NCI-H1105 (cell line): Measurements from ENCODE around the gene NR2E3.

Experiments
- DNase-seq: peaks from one replicate; lab custom pipeline; 2025; lab: John Stamatoyannopoulos, UW

NR2E3 gene

DNA sequence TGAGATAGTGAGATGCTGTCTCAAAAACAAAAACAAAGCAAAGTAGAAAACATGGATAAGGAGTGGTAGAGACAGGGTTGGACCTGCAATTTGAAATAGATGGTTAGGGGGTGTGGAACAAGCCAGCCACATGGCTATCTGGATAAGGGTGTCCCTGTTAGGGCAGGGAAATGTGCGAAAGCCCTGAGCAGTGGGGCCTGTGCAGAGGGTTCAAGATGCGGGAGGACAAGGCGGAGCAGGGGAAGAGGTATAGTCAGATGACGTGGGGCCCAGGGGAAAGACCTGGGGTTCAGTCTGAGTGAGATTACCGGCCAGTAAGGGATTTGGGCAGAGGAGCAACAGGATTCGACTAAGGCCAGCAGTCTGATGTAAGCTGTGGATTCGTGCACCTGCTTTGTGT lies 18.4 kb upstream of the NR2E3 start:
- DNase-seq, result no peak

- no peak for DNase-seq
Observed at GRCh38 chr15:71792521-71792920, 17.8 kb upstream of the NR2E3 start.

- no peak for DNase-seq
Observed at GRCh38 chr15:71798641-71799040, 11.7 kb upstream of the NR2E3 start.

DNA sequence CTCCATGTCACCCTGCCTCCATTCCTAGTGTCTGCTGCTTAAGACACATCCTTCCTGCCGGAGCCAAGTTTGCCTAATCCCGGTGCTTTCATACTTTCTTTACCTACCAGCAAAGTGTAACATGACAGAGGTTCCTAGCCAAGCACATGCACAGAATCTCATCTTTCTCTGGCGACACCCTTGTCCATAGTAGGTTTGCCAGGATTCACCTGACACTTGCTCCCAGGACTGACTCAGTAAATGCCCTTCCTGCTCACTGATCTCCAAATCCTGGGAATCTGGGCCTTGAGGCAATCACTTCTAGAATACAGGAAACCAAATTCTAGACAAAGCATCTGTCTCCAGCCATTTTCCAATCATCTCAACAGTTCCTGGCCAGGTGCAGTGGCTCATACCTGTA lies 10.2 kb upstream of the NR2E3 start:
- DNase-seq, result no peak

GRCh38 chr15:71800835-71801745 lies 9.3 kb upstream of the NR2E3 start:
- peak; percentile 53 for DNase-seq

GRCh38 chr15:71801935-71802655 lies 8.3 kb upstream of the NR2E3 start:
- DNase-seq, result no peak

- DNase-seq, result no peak
Observed at GRCh38 chr15:71802770-71803169, 7.6 kb upstream of the NR2E3 start.

DNA sequence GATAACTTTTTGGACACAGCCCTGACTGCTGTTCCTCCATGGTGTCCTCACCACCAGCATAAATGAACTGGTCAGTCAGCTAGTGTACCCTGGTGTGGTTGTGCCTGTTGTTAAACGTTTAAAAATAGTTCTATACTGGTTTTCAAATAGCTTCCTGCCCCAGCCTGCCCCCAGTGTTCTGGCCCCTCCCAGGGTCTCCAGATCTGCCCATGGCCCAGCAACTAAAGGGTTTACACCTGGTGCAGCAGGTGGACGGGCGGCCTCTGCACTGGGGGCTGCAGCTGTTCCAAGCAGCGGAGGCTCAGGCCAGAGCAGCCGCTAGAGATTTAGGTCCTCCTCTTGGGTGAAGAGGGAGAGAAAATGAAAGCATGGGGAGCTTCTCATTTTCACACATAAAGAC lies 6.1 kb upstream of the NR2E3 start:
- DNase-seq, result no peak

GRCh38 chr15:71804695-71805470 lies 5.5 kb upstream of the NR2E3 start:
- DNase-seq, result no peak

DNA sequence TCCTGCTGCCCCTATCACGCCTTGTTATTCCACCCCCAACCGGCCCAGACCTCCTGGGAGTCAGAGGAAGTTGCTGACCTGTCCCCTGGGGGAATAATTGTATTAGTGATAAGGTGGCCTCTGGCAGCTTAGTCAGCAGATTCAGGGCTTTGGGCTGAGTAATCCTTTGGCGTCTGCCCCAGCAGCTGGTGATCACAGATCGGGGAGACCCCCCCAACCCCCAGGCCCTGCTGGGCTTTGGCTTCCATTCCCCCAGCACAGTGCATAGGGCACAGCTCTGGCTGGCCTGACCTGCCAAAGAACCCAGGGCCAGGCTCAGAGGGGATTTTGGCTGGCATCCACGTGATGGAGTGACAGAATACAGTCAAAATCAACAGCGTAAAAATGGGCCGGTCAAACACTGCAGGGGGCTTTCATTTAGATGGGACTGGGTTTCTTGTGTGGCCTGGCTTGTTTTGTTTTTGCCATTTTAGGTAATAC lies 3.9 kb upstream of the NR2E3 start:
- no peak for DNase-seq

GRCh38 chr15:71807125-71807629 lies 3.2 kb upstream of the NR2E3 start:
- no peak for DNase-seq

DNA sequence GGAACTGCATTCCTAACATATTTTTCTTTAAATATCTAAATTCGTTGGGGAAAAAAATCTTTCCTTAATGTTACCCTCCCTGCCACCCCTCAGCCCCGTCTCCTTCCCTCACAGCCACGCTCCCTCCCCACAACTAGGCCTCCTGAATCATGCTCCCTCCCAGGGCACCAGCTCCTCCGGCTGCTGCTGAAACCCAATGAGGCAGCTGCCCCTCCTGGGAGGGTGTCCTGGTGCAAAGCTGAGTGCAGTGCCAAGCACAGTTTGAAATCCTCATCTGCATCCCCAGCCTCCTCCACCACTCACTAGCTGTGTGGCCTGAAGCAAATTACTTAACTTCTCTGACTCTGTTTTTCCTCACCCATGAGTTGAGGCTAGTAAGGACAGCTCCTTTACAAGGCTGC lies 2.7 kb upstream of the NR2E3 start:
- no peak for DNase-seq

- no peak for DNase-seq
Observed at GRCh38 chr15:71808311-71809020, 1.9 kb upstream of the NR2E3 start.

DNA sequence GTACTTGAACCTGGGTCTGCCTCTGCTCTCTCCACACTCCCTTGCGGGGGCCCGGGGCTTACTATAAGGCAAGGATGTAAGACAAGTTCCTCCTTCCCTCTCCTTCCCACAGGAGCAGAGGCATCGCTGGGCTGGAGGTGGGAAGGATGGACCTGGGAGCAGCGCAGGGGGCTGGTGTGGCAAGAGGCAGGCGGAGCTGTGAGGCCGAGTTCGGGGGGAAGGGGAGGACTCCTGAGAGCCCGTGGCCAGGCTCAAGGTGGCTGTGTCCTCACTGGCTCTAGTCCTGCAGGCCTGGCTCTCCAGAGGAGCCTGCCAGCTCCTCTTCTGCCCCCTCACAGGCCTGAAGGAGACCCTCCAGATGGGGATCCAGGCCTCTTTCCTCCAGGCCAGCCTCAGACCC lies 1.0 kb upstream of the NR2E3 start:
- no peak for DNase-seq

DNA sequence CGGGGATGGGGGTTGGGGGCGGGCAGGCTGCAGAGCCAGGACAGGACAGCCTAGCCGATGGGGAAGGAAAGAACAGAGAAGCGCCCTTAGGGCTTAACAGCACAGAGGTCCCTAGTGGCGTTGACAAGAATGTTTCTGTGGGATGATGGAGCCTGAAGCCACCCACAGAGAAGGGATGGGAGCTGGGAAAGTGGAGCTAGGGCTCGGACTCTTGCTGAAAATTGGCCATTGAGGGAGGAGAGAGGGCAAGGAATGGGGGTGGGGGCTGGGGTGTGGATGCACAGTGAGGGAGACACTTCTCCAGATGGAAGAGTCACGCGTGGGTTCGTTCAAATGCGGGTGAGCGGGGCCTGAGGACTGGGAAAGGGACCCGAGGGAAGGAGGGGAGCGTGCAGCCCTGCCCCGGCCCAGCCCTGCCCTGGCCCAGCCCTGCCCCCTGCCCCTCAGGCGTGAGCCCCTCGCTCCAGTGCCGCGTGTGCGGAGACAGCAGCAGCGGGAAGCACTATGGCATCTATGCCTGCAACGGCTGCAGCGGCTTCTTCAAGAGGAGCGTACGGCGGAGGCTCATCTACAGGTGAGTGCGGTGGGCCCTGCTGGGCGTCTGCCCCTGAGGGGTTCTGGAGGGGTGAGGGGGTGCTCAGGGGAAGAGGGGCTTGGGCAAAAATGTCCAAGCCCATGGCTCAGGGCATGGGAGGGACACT lies 832 bp downstream of the NR2E3 start:
- no peak for DNase-seq

DNA sequence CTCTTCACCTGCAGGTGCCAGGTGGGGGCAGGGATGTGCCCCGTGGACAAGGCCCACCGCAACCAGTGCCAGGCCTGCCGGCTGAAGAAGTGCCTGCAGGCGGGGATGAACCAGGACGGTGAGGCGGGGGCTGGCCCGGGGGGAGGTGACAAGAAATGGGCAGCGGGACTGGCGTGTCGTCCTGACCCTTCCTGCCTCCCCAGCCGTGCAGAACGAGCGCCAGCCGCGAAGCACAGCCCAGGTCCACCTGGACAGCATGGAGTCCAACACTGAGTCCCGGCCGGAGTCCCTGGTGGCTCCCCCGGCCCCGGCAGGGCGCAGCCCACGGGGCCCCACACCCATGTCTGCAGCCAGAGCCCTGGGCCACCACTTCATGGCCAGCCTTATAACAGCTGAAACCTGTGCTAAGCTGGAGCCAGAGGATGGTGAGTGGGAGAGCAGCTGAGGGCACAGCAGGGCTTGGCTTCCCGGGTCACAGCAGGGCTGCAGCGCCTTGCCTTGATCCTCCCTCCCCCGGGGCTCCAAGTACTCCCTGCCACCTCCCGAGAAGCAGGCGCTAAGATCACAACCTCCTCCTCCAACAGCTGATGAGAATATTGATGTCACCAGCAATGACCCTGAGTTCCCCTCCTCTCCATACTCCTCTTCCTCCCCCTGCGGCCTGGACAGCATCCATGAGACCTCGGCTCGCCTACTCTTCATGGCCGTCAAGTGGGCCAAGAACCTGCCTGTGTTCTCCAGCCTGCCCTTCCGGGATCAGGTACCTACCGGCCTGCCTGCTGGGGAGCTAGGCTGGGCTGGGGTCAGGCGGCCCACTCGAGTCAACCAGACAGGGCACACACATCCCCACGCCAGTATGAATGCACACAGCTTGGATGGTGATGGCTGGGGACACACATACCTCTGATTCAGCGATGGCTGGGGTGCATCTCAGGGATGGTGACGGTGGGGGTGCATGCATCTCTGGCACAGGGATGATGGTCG lies 1.7 kb downstream of the NR2E3 start:
- DNase-seq, result no peak

DNA sequence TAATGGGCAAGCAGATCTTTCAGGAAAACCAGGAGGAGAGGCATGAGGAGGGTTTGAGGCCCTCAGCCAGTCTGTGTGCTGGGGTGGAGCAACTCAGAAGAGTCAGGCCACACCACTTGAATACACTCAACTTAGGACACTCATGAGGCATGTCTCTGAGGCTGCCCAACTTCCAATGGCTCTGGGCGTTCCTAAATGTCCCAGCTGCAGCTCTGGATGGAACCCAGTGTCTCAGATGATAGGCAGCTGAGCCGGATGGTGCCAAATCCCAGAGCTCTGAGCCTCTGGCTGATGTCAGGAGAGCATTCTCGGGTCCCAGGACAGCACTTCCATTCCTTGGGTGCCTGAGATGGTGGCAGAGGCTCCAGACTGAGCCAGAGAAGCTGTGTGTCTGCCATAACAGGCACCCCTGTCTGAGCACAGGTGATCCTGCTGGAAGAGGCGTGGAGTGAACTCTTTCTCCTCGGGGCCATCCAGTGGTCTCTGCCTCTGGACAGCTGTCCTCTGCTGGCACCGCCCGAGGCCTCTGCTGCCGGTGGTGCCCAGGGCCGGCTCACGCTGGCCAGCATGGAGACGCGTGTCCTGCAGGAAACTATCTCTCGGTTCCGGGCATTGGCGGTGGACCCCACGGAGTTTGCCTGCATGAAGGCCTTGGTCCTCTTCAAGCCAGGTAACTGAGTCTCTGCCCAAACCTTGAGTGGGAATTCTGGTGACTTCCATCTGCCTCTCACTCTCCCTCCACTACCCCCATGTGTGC lies 2.8 kb downstream of the NR2E3 start:
- DNase-seq, result no peak

DNA sequence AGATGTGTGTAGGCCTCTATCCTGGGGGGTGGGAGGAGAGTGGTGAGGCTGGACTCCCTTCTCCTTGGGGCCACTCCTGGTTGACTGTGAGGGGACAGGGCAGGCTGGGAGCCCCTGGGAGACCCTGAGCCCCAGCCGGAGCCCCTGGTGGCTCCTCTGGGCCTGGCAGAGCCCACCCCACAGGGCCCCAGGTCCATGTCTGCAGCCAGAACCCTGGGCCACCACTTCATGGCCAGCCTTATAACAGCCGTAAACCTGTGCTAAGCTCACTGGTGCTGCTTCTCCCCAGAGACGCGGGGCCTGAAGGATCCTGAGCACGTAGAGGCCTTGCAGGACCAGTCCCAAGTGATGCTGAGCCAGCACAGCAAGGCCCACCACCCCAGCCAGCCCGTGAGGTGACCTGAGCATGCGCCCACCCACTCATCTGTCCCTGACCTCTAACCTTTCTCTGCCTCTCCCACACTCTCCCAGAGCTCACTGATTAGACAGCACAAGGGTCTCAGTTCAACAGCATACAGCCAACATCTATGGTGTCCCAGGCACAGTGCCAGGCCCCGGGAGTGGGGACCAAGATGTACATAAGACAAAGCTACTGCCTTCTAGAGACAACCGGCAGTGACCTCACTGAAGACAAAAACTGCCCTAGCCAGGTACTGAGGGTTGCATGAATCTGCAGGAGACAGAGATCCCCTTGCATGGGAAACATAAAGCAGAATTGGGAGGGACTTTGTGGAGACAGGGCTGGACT lies 3.5 kb downstream of the NR2E3 start:
- DNase-seq, result no peak
